Astrocyte (in vitro differentiated cells and primary cell): ENCODE results near the gene NOL4L.

Experiments used
- CTCF ChIP-seq: IDR thresholded peaks from 2 replicates; pipeline ENCODE4 v1.5.1; 2011; ENCODE audit warnings: low read depth, mild to moderate bottlenecking, inconsistent platforms, low read length, moderate library complexity; ENCODE audit not compliant: insufficient read depth
- EZH2 ChIP-seq: IDR thresholded peaks from 2 replicates; pipeline ENCODE4 v1.6.1; 2012; ENCODE audit warnings: mild to moderate bottlenecking, low read length, inconsistent platforms; ENCODE audit not compliant: insufficient read depth

- TF ChIP-seq CTCF (no peak), EZH2 (no peak)
Measured at GRCh38 chr20:32595143-32595542, 10.0 kb upstream of the NOL4L start.
